RWPE2 (cell line): ENCODE measurements around the gene TMEM222.

Source experiments
- ATAC-seq: fragments of 200-7000 bp; cut with Tn5 transposase; 3 replicates; pipeline ENCODE4 v1.9.1; 2021; ENCODE audit warnings: low read depth
- DNase-seq: peaks from one replicate; pipeline ENCODE4 v3.0.0-alpha.2; 2020; ENCODE audit warnings: low spot score
- H3K27ac ChIP-seq: fragments of 450-650 bp; 2 replicates; pipeline ENCODE4 v1.5.1; 2017; ENCODE audit warnings: mild to moderate bottlenecking; ENCODE audit not compliant: poor library complexity, severe bottlenecking
- H3K27me3 ChIP-seq: fragments of 250-450 bp; sonication (Bioruptor Pico); 2 replicates; pipeline ENCODE4 v1.5.1; 2021; ENCODE audit warnings: mild to moderate bottlenecking, moderate library complexity; ENCODE audit not compliant: insufficient read depth, poor library complexity, severe bottlenecking
- H3K36me3 ChIP-seq: fragments of 250-450 bp; sonication (Bioruptor Pico); 2 replicates; pipeline ENCODE4 v1.5.1; 2020; ENCODE audit warnings: low read depth, mild to moderate bottlenecking, moderate library complexity
- H3K4me1 ChIP-seq: fragments of 250-450 bp; sonication (Bioruptor Pico); 2 replicates; pipeline ENCODE4 v1.5.1; 2021; ENCODE audit warnings: mild to moderate bottlenecking, moderate library complexity; ENCODE audit not compliant: insufficient read depth, poor library complexity, severe bottlenecking
- H3K4me3 ChIP-seq: fragments of 250-450 bp; sonication (Bioruptor Pico); 2 replicates; pipeline ENCODE4 v1.5.1; 2021; ENCODE audit warnings: mild to moderate bottlenecking, moderate library complexity; ENCODE audit not compliant: severe bottlenecking
- H3K9me3 ChIP-seq: fragments of 250-450 bp; sonication (Bioruptor Pico); 2 replicates; pipeline ENCODE4 v1.5.1; 2021; ENCODE audit warnings: mild to moderate bottlenecking, moderate library complexity; ENCODE audit not compliant: severe bottlenecking
- TF ChIP-seq, protein P1 (sequence below): fragments of 450-650 bp; IDR thresholded peaks from one replicate; pipeline ENCODE4 v1.5.1; 2017; ENCODE audit warnings: mild to moderate bottlenecking, moderate library complexity; ENCODE audit not compliant: poor library complexity, severe bottlenecking

TMEM222 gene

GRCh38 chr1:27372808-27373690, 51.1 kb downstream of the TMEM222 start:
- H3K36me3 ChIP-seq = no peaks in the 10 kb centered on the region
- H3K4me3 ChIP-seq = no peak overlapping the region
- H3K4me1 ChIP-seq = no peaks in the 10 kb centered on the region
- no peak overlapping the region for H3K27ac ChIP-seq
- H3K9me3 ChIP-seq = no peaks in the 10 kb centered on the region
- TF ChIP-seq, protein P1, sequence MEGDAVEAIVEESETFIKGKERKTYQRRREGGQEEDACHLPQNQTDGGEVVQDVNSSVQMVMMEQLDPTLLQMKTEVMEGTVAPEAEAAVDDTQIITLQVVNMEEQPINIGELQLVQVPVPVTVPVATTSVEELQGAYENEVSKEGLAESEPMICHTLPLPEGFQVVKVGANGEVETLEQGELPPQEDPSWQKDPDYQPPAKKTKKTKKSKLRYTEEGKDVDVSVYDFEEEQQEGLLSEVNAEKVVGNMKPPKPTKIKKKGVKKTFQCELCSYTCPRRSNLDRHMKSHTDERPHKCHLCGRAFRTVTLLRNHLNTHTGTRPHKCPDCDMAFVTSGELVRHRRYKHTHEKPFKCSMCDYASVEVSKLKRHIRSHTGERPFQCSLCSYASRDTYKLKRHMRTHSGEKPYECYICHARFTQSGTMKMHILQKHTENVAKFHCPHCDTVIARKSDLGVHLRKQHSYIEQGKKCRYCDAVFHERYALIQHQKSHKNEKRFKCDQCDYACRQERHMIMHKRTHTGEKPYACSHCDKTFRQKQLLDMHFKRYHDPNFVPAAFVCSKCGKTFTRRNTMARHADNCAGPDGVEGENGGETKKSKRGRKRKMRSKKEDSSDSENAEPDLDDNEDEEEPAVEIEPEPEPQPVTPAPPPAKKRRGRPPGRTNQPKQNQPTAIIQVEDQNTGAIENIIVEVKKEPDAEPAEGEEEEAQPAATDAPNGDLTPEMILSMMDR = peak; percentile 12
- no peaks in the 10 kb centered on the region for H3K27me3 ChIP-seq
- DNase-seq (peak; percentile 65), ATAC-seq (peak; percentile 24; the same call in 1 of the 3 replicates)

DNA sequence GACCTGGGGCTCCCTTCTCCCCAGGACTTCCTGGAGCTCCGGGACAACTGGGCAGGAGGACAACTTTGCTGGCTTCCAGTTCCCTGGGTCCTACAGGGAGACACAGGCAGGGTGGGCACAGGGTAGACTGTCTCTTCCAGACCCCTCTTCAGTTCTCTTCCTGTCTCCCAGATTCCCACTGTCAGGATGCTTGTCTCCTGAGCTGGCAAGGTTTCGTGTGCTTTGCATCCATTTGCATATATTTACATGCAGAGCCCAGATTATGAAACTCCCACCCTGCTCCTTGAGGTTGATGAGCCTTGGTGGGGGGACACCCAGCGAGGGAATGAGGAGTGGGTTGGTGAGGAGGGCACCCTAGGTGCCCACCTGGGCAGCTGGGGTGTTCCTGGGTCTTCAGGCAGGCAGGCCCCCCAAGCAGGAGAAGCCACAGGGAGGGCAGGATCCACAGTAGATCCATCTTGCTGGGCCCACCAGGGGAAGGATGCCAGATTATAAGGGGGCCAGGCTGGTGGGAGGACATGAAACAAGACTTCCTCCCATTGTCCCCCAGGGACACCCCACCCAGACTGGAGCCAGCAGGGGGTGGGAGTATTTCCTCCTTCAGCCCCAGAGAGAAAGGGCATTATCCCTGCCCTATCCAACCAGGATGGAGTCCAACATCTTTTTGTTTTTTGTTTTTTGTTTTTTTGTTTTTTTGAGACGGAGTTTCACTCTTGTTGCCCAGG, 52.6 kb downstream of the TMEM222 start, which contains the start of gene FCN3:
TSS of gene FCN3 (minus strand) at position 463 of the 725 bp plus-strand sequence. CDS start at position 457, 6 bp downstream.
- TF ChIP-seq, protein P1 = no peak
- H3K27ac ChIP-seq = no peak within 1 kb of the TSS
- no peaks in the 10 kb centered on the region for H3K4me1 ChIP-seq
- H3K4me3 ChIP-seq = no peak within 1 kb of the TSS
- no peaks in the 10 kb centered on the region for H3K36me3 ChIP-seq
- DNase-seq (peak; percentile 50), ATAC-seq (no peak)
- H3K9me3 ChIP-seq = no peaks in the 10 kb centered on the region
- H3K27me3 ChIP-seq = no peaks in the 10 kb centered on the region

DNA sequence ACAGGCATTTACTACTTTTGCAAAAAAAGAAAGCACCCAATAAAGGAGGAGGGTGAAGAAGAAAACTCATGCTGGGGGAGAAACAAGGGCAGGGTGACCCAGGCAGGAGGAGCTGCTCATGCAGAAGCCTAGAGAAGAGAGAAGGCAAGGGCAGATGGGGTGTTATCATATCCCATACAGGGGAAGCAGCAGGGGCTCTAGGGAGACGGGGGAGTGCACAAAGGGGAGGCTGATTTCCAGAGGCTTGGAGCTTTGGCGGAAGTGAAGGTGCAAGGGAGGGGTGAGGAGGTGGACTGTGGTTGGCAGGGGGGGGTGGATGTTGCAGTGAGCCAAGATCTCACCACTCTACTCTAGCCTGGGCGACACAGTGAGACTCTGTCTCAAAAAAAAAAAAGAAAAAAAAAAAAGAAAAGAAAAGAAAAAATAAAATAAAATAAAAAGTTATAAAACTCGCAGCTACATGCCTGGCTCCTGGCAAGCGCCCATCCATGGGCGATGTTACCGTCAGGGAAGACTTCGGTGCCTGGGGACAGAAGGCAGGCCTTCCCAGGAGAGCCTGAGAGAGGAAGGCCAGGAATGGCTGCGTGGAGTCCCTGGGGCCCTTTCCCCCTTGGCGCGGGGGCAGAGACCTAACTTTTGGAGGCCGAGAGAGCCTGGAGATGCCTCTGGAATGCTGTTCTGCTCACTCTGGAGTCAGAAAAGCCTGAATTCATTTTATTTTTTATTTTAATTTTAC, 56.0 kb downstream of the TMEM222 start:
- DNase-seq = no peak
- ATAC-seq = no peak
- Histone ChIP-seq H3K9me3 (no peaks in the 10 kb centered on the region), H3K4me1 (no peaks in the 10 kb centered on the region), H3K27me3 (no peaks in the 10 kb centered on the region), H3K36me3 (no peaks in the 10 kb centered on the region), H3K4me3 (no peak overlapping the region), H3K27ac (no peak overlapping the region)
- TF ChIP-seq, protein P1 = no peak

GRCh38 chr1:27379564-27380122, 57.7 kb downstream of the TMEM222 start:
- ATAC-seq = no peak
- H3K4me3 ChIP-seq = no peak overlapping the region
- DNase-seq = no peak
- H3K36me3 ChIP-seq = no peaks in the 10 kb centered on the region
- TF ChIP-seq, protein P1 = no peak
- no peaks in the 10 kb centered on the region for H3K4me1 ChIP-seq
- no peak overlapping the region for H3K27ac ChIP-seq
- no peaks in the 10 kb centered on the region for H3K9me3 ChIP-seq
- H3K27me3 ChIP-seq = no peaks in the 10 kb centered on the region
